ENCODE results near the gene ZSCAN21.

ZSCAN21 gene

GRCh38 chr7:100017875-100018274 lies 31.7 kb upstream of the ZSCAN21 start:
- Histone ChIP-seq H3K36me3 (ENCODE audit: control insufficient read depth, insufficient read depth, low read length) (no peaks in the 10 kb centered on the region), H3K9ac (no peak overlapping the region), H3K4me3 (ENCODE audit: low read depth, low read length) (no peak overlapping the region), H3K27me3 (ENCODE audit: control insufficient read depth, insufficient read depth, low read length) (no peaks in the 10 kb centered on the region), H3K79me2 (peaks cover 50% of the 10 kb centered on the region), H3K4me2 (ENCODE audit: low read length) (no peak overlapping the region), H3K9me3 (ENCODE audit: control insufficient read depth, low read length) (no peaks in the 10 kb centered on the region), H3K27ac (no peak overlapping the region), H3K4me1 (peaks cover 19% of the 10 kb centered on the region), H2AFZ (no peak overlapping the region)
- TF ChIP-seq CTCF (IDR thresholded peaks at IDR 0.05), result no peak

- Histone ChIP-seq H3K79me2 (peaks cover 55% of the 10 kb centered on the region), H3K4me3 (ENCODE audit: low read depth, low read length) (no peak overlapping the region), H2AFZ (no peak overlapping the region), H3K36me3 (ENCODE audit: control insufficient read depth, insufficient read depth, low read length) (no peaks in the 10 kb centered on the region), H3K9ac (no peak overlapping the region), H3K9me3 (ENCODE audit: control insufficient read depth, low read length) (no peaks in the 10 kb centered on the region), H3K4me2 (ENCODE audit: low read length) (no peak overlapping the region), H3K4me1 (peaks cover 18% of the 10 kb centered on the region), H3K27ac (no peak overlapping the region), H3K27me3 (ENCODE audit: control insufficient read depth, insufficient read depth, low read length) (no peaks in the 10 kb centered on the region)
- TF ChIP-seq CTCF (IDR thresholded peaks at IDR 0.05), result no peak
Measured at GRCh38 chr7:100019908-100020307, 29.7 kb upstream of the ZSCAN21 start.

- Histone ChIP-seq H3K27me3 (ENCODE audit: control insufficient read depth, insufficient read depth, low read length) (no peaks in the 10 kb centered on the region), H3K79me2 (peaks cover 47% of the 10 kb centered on the region), H3K9me3 (ENCODE audit: control insufficient read depth, low read length) (no peaks in the 10 kb centered on the region), H2AFZ (no peak overlapping the region), H3K4me2 (ENCODE audit: low read length) (no peak overlapping the region), H3K27ac (no peak overlapping the region), H3K36me3 (ENCODE audit: control insufficient read depth, insufficient read depth, low read length) (no peaks in the 10 kb centered on the region), H3K4me1 (peaks cover 13% of the 10 kb centered on the region), H3K9ac (no peak overlapping the region), H3K4me3 (ENCODE audit: low read depth, low read length) (no peak overlapping the region)
- TF ChIP-seq CTCF (IDR thresholded peaks at IDR 0.05), result no peak
Measured at GRCh38 chr7:100021297-100021696, 28.3 kb upstream of the ZSCAN21 start.

- Histone ChIP-seq H3K79me2 (peaks cover 38% of the 10 kb centered on the region), H3K4me3 (ENCODE audit: low read depth, low read length) (no peak overlapping the region), H3K4me2 (ENCODE audit: low read length) (no peak overlapping the region), H3K9ac (no peak overlapping the region), H3K27ac (no peak overlapping the region), H3K9me3 (ENCODE audit: control insufficient read depth, low read length) (no peaks in the 10 kb centered on the region), H3K27me3 (ENCODE audit: control insufficient read depth, insufficient read depth, low read length) (no peaks in the 10 kb centered on the region), H2AFZ (no peak overlapping the region), H3K36me3 (ENCODE audit: control insufficient read depth, insufficient read depth, low read length) (no peaks in the 10 kb centered on the region), H3K4me1 (no peaks in the 10 kb centered on the region)
- TF ChIP-seq CTCF (IDR thresholded peaks at IDR 0.05), result no peak
Measured at GRCh38 chr7:100022621-100023020, 27.0 kb upstream of the ZSCAN21 start.

GRCh38 chr7:100023526-100023925 lies 26.0 kb upstream of the ZSCAN21 start:
- no peaks in the 10 kb centered on the region for H3K27me3 ChIP-seq (ENCODE audit: control insufficient read depth, insufficient read depth, low read length)
- H3K9me3 ChIP-seq (ENCODE audit: control insufficient read depth, low read length), result no peaks in the 10 kb centered on the region
- H3K4me1 ChIP-seq, result no peaks in the 10 kb centered on the region
- no peaks in the 10 kb centered on the region for H3K36me3 ChIP-seq (ENCODE audit: control insufficient read depth, insufficient read depth, low read length)
- H3K79me2 ChIP-seq, result peaks cover 34% of the 10 kb centered on the region
- no peak overlapping the region for H3K4me3 ChIP-seq (ENCODE audit: low read depth, low read length)
- H2AFZ ChIP-seq, result no peak overlapping the region
- TF ChIP-seq CTCF (IDR thresholded peaks at IDR 0.05), result no peak
- no peak overlapping the region for H3K27ac ChIP-seq
- no peak overlapping the region for H3K9ac ChIP-seq
- H3K4me2 ChIP-seq (ENCODE audit: low read length), result no peak overlapping the region

Data from parathyroid adenoma (tissue), 2 donors.